Vagina (tissue), 2 donors: ENCODE data around the gene CACNA1D.

Experiments used
- POLR2A ChIP-seq, 2 donors: fragments of 450-650 bp; IDR thresholded peaks; one replicate each; pipeline ENCODE4 v1.6.1; 2017; ENCODE audit warnings: antibody characterized with exemption in 2 of 2, mild to moderate bottlenecking in 2 of 2, moderate library complexity in 2 of 2
- POLR2AphosphoS5 ChIP-seq, 2 donors: sonication (generic); formaldehyde crosslinking; IDR thresholded peaks; one replicate each; pipeline ENCODE4 v1.9.0; 2017; ENCODE audit warnings: antibody characterized with exemption in 2 of 2, mild to moderate bottlenecking in 2 of 2, low read depth in 1 of 2; ENCODE audit not compliant: insufficient read depth in 1 of 2
- TF ChIP-seq, protein P1 (sequence below), 3 experiments: fragments of 450-650 bp in 2 of 3; fragments of 200-600 bp in 1 of 3; sonication (generic) in 1 of 3; IDR thresholded peaks; one replicate each; pipeline ENCODE4 v1.5.1; 2017 to 2019; ENCODE audit warnings: antibody characterized with exemption in 3 of 3, mild to moderate bottlenecking in 2 of 3, moderate library complexity in 2 of 3

DNA sequence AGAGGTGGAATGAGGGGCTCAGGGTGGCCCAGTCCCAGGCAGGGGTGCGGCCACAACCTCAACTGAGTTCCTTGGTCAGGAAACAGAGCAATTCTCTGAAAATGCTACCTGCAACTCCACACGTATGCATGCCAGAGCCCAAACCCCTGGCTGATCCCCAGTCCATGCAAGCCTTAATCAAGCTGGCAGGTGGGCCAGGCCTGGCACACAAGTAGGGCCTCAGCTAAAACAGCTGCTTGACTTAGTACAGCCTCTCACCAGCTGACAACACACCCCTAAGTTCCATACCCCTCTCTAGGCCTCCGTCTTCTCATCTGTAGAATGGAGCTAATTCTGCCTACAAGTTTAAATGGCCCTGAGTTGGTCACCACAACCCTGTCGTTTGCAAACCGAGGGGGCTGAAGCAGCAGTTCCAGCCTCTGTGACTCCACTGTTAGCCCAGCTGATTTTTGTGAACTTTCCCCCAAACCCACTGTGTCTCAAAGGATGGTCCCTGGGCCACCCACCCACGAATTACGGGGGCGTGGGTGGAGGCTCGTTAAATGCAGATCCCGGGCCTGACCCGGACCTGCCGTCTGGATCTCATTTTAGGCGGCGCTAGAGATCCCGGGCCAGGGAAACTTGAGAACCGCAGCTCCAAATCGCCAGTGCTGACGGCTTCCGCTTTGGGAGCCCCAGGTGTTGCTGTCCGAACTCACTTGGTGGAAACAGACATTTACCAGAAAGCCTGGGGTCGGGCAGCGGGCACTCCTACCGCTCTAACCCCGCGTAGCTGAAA lies 350.9 kb downstream of the CACNA1D start:
- TF ChIP-seq, protein P1, sequence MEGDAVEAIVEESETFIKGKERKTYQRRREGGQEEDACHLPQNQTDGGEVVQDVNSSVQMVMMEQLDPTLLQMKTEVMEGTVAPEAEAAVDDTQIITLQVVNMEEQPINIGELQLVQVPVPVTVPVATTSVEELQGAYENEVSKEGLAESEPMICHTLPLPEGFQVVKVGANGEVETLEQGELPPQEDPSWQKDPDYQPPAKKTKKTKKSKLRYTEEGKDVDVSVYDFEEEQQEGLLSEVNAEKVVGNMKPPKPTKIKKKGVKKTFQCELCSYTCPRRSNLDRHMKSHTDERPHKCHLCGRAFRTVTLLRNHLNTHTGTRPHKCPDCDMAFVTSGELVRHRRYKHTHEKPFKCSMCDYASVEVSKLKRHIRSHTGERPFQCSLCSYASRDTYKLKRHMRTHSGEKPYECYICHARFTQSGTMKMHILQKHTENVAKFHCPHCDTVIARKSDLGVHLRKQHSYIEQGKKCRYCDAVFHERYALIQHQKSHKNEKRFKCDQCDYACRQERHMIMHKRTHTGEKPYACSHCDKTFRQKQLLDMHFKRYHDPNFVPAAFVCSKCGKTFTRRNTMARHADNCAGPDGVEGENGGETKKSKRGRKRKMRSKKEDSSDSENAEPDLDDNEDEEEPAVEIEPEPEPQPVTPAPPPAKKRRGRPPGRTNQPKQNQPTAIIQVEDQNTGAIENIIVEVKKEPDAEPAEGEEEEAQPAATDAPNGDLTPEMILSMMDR (IDR thresholded peaks at IDR 0.05), result no peak
- no peak for TF ChIP-seq POLR2A (IDR thresholded peaks at IDR 0.05)
- TF ChIP-seq POLR2AphosphoS5 (IDR thresholded peaks at IDR 0.05; ENCODE audit: insufficient read depth in 1 of 2, low read depth in 1 of 2), result no peak
